Left lung (tissue), 10 donors: Measurements from ENCODE around the gene ENPP6. TPM values are rescaled to one million over a fixed set of nuclear protein-coding genes. Genes with fewer than 3 reads are reported as not detected.

Experiments used
- ATAC-seq: fragments of 200-7000 bp; cut with Tn5 transposase; one replicate; pipeline ENCODE4 v1.9.1; 2020; ENCODE audit warnings: moderate library complexity
- DNase-seq, 4 donors: peaks; one replicate each; pipeline ENCODE4 v3.0.0-alpha.2; 2013 to 2020
- H3K27ac ChIP-seq, 2 donors: fragments of 200-600 bp; sonication (generic) in 1 of 2; one replicate each; pipeline versions ENCODE4 v1.5.0 to v1.8.0; 2020 to 2021
- H3K27me3 ChIP-seq, 2 donors: fragments of 200-600 bp; sonication (generic) in 1 of 2; one replicate each; pipeline versions ENCODE4 v1.5.0 to v1.8.0; 2020 to 2021
- H3K36me3 ChIP-seq, 2 donors: fragments of 200-600 bp; sonication (generic) in 1 of 2; one replicate each; pipeline versions ENCODE4 v1.5.0 to v1.8.0; 2020 to 2021
- H3K4me1 ChIP-seq, 2 donors: fragments of 200-600 bp; one replicate each; pipeline ENCODE4 v1.8.0; 2021
- H3K4me3 ChIP-seq, 2 donors: fragments of 200-600 bp; sonication (generic) in 1 of 2; one replicate each; pipeline versions ENCODE4 v1.5.0 to v1.8.0; 2020 to 2021; ENCODE audit warnings: mild to moderate bottlenecking in 1 of 2
- H3K9me3 ChIP-seq, 2 donors: fragments of 200-600 bp; sonication (generic) in 1 of 2; one replicate each; pipeline versions ENCODE4 v1.5.0 to v1.8.0; 2020 to 2021
- CTCF ChIP-seq, 2 donors: fragments of 200-600 bp; sonication (generic) in 1 of 2; IDR thresholded peaks; one replicate each; pipeline versions ENCODE4 v1.5.0 to v1.8.0; 2021; ENCODE audit warnings: antibody characterized with exemption in 2 of 2
- intact Hi-C, 2 donors: fragments of 100-400 bp; cut with DNase I; formaldehyde crosslinking; loops; one replicate each; pipeline versions ENCODE4 v1.11.2 to v1.14.2; 2022
- polyA plus RNA-seq, 6 donors: library from polyadenylated mRNA; unstranded; fragments of 120-200 nt; gene quantifications; one replicate each; pipeline ENCODE4 v1.2.1, GENCODE V29; 2013; ENCODE audit not compliant: insufficient read length in 6 of 6
- total RNA-seq, 2 donors: library from RNA; stranded (reverse); fragmentation: NEBNext Ultra II Directional; extraction: Animal tissue kit (Norgen Biotek cat#: 25700); gene quantifications; one replicate each; pipeline ENCODE4 v1.2.1, GENCODE V29; 2021
- donor health status: DM: no; HTN: yes; CAD: no.
- donor health status: DM: no; HTN: no; CAD: no.

ENPP6 gene
- total and polyA plus RNA-seq, 8 donors: 0.14 to 0.67 (median 0.31) TPM

DNA sequence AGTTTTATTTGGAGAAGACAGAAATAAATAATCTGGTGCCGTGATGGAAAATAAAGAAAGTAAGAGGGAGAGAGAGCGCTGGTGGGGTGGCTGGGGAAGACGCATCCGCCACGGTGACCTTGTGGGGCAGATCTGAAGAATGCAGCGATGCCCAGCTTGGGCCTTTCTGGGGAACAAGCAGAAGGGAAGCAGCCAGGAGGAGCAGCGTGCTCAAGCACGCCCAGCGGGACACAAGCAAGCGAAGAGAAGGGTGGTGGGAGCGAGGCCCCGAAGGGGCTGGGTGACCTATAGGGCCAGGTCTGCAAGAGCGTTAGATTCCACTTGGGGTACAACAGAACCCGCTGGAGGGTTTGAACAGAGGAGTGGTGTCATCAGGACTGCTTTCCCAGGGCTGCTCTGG lies 12.4 kb downstream of the ENPP6 start:
- Histone ChIP-seq H3K27me3 (no peaks in the 10 kb centered on the region), H3K9me3 (no peaks in the 10 kb centered on the region), H3K36me3 (no peaks in the 10 kb centered on the region), H3K4me3 (no peak overlapping the region), H3K27ac (no peak overlapping the region), H3K4me1 (no peaks in the 10 kb centered on the region)
- intact Hi-C loops: no loop called here
- no peak for ATAC-seq
- DNase-seq: no peak
- TF ChIP-seq CTCF (IDR thresholded peaks at IDR 0.05): no peak

DNA sequence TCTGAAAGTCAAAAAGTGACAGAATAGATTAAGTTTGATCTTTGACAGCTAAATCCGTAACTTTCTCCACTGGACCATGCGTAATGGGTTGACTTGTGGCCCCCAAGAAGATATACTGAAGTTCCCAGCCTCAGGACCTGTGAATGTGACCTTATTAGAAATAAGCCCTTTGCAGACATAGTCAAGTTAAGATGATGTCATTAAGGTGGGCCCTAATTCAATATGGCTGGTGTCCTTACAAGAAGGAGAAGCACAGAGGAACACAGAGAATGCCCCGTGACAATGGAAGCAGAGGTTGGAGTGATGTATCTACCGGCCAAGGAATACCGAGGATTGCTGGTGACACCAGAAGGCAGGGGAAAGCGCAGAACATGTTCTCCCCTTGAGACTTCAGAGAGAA lies 14.4 kb downstream of the ENPP6 start:
- no peak overlapping the region for H3K4me3 ChIP-seq
- no peaks in the 10 kb centered on the region for H3K36me3 ChIP-seq
- TF ChIP-seq CTCF (IDR thresholded peaks at IDR 0.05): no peak
- H3K27me3 ChIP-seq: no peaks in the 10 kb centered on the region
- ATAC-seq (no peak), DNase-seq (no peak)
- H3K4me1 ChIP-seq: no peaks in the 10 kb centered on the region
- no peak overlapping the region for H3K27ac ChIP-seq
- intact Hi-C loops: no loop called here
- no peaks in the 10 kb centered on the region for H3K9me3 ChIP-seq

- TF ChIP-seq CTCF (IDR thresholded peaks at IDR 0.05): no peak
- no peak overlapping the region for H3K27ac ChIP-seq
- DNase-seq (no peak), ATAC-seq (no peak)
- no peaks in the 10 kb centered on the region for H3K4me1 ChIP-seq
- no peak overlapping the region for H3K4me3 ChIP-seq
- no peaks in the 10 kb centered on the region for H3K36me3 ChIP-seq
- H3K27me3 ChIP-seq: no peaks in the 10 kb centered on the region
- no peaks in the 10 kb centered on the region for H3K9me3 ChIP-seq
- intact Hi-C loops: no loop called here
Measured at GRCh38 chr4:184201179-184201578, 16.5 kb downstream of the ENPP6 start.

GRCh38 chr4:184200296-184200695 lies 17.4 kb downstream of the ENPP6 start:
- intact Hi-C loops: no loop called here
- ATAC-seq (no peak), DNase-seq (no peak)
- Histone ChIP-seq H3K4me3 (no peak overlapping the region), H3K27ac (no peak overlapping the region), H3K4me1 (no peaks in the 10 kb centered on the region), H3K36me3 (no peaks in the 10 kb centered on the region), H3K9me3 (no peaks in the 10 kb centered on the region), H3K27me3 (no peaks in the 10 kb centered on the region)
- TF ChIP-seq CTCF (IDR thresholded peaks at IDR 0.05): no peak

GRCh38 chr4:184199780-184200179 lies 17.9 kb downstream of the ENPP6 start:
- H3K36me3 ChIP-seq: no peaks in the 10 kb centered on the region
- H3K4me1 ChIP-seq: no peaks in the 10 kb centered on the region
- no peaks in the 10 kb centered on the region for H3K27me3 ChIP-seq
- no peak for TF ChIP-seq CTCF (IDR thresholded peaks at IDR 0.05)
- no peak overlapping the region for H3K27ac ChIP-seq
- intact Hi-C loops: no loop called here
- ATAC-seq (no peak), DNase-seq (no peak)
- H3K4me3 ChIP-seq: no peak overlapping the region
- H3K9me3 ChIP-seq: no peaks in the 10 kb centered on the region
